GM19372 (cell line): ENCODE results near the gene IMPACT.

Experiments
- ATAC-seq: cut with Tn5 transposase; IDR thresholded peaks from one replicate; pipeline ENCODE4 v1.9.1; 2021; ENCODE audit warnings: mild to moderate bottlenecking, low read depth, moderate library complexity; ENCODE audit not compliant: unreplicated experiment

Gene IMPACT, protein sequence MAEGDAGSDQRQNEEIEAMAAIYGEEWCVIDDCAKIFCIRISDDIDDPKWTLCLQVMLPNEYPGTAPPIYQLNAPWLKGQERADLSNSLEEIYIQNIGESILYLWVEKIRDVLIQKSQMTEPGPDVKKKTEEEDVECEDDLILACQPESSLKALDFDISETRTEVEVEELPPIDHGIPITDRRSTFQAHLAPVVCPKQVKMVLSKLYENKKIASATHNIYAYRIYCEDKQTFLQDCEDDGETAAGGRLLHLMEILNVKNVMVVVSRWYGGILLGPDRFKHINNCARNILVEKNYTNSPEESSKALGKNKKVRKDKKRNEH

DNA sequence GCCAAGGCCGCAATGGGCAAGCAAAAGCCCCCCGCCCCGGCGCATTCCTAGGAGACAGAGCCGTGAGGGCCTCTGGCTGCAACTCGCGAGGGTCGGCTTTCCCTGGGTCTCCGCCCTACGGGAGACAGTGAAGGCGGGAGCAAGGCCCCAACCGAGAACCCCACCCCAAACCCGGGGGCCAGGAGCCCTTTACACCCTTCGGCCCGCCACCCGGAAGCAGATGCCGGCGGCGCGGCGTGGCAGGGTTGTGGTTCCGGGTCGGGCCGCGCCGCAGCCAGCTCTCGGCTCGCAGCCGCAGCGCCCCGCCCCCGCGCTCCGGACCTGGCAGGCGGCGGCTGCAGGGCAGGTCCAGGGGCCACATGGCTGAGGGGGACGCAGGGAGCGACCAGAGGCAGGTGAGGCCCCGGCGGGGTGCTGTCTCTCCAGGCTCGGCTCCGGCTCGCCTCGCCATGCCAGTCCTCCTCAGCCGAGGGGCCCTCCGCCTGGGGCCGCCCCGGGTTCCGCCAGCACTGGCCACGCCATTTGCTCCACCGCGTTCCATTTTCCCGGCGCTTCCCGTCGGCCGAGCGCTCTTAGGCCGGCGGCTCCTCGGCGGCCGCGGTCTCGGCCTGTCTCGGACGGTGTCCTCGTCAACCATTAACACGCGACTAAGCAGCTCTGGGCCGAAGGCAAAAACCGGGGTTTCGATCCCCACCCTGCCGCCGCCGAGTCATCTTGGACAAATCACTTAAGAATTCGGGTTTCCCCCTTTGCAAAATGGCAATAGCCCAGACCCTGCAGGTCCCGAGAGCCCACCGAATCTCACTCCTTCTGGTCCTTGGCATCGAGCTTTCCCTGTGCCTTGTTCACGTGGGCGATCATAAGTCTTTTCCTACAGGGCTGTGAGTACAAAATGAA, at the start of gene IMPACT:
Gene IMPACT (plus strand): TSS at position 273 of the 897 bp plus-strand sequence. CDS start 87 bp downstream, at position 360.
- ATAC-seq, result peak; percentile 96

DNA sequence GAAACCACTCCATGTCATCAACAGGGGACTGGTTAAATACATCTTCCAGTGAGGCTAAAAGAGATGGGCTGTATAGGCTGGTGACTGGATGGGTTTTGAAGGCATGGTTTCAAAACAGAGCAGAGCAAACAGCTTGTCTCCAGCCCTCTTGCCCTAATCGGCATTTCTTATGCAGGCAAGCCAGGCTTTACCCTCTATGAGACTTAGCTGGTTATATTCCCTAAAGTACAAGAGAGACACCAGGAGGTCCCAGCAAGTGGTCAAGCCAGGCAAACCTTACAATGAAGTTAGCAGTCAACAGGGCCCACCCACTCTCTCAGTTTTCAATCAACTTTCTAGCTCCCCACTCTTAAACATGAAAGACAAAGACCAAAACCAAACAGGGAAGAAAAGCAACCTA, 47.9 kb upstream of the IMPACT start:
- ATAC-seq, result no peak

DNA sequence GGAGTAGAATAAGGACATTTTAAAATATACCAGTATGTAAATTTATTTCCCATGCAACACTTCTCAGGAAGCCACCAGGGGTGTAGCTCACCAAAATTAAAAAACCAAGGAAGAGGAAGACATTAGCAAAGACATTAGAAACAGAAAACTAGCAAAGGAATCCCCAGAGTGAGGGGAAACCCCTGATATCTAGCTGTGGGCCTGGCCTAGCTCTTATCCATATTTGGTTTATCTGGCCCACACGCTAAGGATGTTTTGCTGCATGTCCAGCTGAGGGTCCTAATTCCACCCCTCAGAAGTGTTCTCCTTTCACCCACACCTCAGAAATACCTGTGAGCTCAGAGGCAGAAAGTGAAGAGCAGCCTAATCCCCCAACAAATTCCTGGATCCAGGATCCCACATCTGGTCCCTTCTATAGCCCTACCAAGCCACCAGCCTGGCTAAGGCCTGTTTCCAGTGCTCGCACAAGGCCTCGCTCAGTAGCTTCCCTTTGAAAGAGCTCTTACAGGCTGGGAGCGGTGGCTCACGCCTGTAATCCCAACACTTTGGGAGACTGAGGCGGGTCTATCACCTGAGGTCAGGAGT, 46.2 kb upstream of the IMPACT start:
- ATAC-seq, result no peak

DNA sequence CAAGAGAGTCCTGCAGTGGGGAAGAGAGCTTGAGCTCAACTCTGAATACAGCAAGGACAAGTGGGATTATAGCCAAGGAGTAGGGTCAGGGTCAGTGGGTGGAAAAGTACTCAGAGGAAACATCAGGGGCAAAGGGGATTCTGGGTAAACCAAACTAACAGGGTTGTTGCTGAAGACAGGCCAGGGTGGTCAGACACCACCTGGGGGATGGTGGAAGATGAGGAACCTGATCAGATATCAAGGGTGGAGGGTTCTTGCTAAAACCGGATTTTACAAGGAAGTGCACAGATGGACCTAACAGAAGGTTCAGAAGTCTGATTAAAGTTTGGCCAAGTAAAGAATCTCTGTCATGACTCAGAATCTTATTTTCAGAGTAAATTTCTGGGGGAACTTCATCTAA, 45.3 kb upstream of the IMPACT start:
- no peak for ATAC-seq

DNA sequence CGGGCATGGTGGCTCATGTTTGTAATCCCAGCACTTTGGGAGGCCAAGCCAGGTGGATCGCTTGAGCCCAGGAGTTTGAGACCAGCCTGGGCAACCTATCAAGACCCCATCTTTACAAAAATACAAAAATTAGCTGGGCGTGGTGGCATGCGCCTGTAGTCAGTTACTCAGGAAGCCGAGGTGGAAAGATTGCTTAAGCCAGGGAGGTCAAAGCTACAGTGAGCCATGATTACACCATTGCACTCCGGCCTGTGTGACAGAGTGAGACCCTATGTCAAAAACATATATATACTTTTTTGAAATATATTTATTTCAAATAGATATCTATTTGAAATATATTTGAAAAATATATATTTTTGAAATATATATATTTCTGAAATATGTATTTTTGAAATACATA, 39.8 kb upstream of the IMPACT start:
- ATAC-seq, result no peak

DNA sequence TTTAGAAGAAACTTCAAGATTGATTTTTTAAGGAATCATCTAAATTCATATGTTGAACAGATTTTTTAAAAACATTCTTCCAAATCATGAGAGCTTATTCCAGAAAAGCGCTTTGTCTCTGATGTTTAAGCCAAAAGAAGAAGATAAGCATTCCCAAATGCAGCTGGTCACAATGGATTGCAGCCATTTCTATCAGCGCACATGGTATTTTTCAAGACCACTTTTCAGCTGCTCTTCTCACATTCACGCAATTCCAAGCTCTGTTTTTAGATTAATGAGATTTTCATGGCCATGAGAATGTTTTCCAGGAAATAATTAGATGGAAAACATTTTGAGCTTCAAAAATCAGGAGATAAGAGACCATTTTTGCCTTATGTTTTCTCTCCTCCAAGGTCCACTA, 37.5 kb upstream of the IMPACT start:
- no peak for ATAC-seq

DNA sequence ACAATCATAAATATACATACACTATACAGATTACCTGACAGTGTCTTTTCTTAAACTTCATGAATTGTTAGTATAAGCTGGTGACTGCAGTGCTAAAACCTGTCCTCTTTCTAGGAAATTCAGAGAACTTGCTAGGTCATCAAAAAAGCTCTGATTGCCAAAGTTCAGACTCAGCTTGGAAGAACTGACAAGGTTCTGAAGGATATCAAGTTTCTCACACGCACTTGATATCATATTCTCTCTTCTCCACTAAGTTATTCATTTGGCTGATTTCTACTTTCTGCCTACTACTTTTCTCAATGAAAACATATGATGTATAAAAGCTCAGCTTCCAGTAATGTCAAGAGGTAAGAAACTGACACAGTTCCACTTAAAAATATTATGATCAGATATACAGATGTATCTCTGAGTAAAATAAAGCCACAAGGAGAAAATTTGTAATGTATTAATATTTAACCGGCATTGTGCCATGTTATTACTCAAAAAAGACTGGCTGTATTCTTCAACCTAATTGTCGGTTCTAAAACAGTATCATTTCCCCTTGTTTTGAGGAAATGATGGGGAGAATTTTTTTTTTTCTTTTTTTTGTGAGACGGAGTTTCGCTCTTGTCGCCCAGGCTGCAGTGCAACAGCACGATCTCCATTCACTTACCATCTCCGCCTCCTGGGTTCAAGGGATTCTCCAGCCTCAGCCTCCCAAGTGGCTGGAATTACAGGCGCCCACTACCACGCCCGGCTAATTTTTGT, 31.2 kb upstream of the IMPACT start:
- no peak for ATAC-seq

DNA sequence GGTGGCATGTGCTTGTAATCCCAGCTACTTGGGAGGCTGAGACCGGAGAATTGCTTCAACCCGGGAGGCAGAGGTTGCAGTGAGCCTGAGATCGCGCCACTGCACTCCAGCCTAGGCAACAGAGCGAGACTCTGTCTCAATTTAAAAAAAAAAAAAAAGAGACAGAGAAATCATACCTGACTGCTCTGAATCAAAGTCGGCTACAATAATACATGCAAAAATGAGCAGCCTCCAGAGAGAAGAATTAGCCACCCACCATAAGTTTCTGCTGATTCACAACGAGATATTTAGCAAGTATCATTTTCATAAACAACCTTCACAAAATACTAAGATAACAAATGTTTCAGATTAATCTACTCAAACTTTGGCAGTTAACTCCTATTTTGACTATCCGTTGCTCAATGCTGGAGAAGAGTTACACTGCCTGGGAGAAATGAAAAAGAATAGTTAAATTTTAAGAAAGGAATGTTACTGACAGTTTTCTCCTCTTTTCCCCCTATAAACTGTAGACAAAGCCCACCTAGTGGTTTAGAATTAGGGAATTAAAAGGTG, 30.3 kb upstream of the IMPACT start:
- no peak for ATAC-seq

DNA sequence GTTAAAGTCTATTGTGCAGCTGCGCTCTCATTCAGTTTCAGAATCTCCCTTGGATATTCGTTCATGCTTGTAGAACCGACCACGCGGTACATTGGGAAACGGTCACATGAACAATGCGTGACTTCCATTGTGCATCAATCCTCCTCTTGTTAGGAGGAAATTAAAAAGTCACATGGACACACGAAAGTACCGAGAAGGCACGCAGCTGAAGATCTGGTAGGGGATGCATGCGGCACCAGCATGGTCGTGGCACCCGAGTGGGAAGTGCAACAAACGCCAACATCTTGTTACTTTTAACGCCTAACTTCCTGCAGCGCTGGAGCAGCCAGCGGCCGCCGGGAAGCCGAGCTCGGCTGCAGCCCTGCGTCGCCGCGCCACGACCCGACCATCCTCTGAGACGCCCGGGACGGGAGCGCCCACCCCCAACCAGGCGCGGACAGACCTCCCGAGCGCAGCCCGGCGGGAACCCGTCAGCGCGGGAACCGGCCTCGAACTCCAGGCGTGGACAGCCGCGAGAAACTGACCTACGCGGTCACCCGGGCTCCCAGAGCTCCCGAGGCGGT, 29.3 kb upstream of the IMPACT start:
- no peak for ATAC-seq

DNA sequence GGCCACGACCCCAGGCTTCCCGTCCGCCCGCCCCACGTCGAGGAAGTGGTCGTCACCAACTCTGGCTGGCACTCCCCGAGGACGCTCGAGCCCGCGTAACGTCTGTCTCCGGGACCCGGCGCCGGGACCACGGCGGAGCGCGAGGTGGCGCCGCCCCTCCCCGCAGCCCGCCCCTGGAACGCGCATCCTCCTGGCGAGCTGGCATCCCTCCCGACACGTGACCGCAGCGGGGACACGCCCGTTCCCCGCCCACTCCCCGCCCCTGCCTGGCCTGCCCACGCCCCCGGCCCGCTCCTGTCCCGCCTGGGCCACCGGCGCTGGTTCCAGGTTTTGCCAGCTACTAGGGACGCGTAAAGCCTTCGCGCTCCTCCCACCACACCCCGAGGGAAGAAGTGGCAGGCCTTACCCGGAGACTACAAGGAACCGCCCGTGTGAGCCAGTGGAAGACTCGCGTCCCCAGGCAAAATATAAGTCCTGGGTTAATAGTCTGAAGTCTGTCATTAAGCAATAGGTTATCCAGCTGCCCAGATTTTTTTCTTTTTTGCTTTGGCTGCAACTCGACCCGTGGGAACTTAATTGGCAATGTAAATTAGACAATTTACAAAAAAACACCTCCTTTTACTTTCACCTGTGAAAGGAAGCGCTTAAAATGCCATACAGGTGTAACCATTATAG, 28.6 kb upstream of the IMPACT start, which contains the start of gene OSBPL1A:
Gene OSBPL1A (minus strand): TSS at position 131 of the 675 bp plus-strand sequence. CDS start 20,291 bp downstream, outside the sequence.
- no peak for ATAC-seq

DNA sequence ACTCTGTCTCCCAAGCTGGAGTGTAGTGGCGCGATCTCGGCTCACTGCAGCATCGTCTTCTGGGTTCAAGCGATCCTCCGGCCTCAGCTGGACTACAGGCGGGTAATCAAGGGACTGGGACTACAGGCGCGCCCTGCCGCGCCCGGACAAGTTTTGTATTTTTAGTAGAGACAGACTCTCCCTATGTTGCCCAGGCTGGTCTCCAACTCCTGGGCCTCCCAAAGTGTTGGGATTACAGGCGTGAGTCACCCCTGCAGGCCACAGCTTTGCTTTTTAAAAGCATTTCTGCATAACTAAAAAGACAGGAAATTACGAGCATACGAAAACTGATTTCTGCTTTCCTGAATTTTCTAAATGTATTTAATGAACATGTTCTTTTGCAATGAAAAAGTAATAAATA, 27.9 kb upstream of the IMPACT start:
- no peak for ATAC-seq

DNA sequence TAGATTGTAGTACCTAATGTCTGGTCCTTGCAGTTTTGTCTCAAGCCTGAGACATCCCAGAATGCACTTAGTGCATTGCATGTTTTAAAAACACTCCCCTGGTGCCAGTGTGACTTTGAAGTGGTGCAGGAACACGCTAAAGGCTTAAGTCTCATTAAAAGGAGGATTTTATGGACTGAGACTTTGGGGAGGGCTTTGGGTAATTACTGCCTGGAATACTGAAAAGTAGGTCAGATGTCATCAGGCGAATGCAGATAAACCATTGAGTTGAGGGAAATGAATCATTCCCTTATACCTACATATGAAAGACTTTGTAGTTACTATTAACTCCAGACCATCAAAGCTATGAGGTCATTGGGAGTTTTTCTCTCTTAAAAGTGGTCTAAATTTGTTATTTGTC, 25.9 kb upstream of the IMPACT start:
- no peak for ATAC-seq

DNA sequence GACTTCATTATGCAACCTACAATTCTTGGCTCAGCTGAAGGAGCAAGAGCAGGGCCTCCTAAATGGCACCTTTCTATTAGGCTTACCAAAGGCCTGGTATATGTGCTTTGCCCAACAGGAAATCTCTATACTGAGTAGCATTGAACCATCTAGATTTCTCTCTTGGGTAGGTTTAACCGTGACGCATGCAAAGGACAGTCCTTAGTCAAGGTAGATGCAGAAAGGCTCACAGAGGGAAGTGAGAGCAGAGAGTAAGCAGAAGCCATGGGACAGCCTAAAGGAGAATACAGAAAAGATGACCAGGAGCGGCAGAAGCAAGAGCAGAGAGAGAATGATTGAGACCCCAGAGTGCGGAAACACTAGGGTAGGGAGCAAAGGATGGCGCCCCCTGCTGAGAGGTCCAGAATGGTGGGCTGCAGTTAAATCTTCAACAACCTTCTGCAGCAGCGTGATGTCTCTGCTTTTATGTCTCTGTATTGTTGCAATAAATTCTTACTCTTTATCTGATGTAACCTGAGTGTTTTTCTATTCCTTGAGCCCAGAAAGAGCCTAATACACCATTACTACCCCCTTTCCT, 24.2 kb upstream of the IMPACT start:
- no peak for ATAC-seq

DNA sequence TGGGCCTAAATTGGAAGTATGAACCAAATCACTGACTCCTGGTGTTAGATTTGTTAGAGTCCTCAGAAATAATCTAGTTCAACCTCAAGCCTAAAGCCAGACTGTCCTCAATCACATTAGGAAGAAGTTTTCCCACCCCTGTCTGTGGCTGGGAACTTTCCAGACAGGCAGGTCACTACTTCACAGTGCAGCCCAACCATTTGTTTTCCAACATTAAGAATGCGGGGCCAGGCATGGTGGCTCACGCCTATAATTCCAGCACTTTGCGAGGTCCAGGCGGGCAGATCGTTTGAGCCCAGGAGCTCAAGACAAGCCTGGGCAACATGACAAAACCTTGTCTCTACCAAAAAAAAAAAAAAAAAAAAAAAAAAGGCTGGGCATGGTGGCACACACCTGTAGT, 23.4 kb upstream of the IMPACT start:
- ATAC-seq, result no peak

DNA sequence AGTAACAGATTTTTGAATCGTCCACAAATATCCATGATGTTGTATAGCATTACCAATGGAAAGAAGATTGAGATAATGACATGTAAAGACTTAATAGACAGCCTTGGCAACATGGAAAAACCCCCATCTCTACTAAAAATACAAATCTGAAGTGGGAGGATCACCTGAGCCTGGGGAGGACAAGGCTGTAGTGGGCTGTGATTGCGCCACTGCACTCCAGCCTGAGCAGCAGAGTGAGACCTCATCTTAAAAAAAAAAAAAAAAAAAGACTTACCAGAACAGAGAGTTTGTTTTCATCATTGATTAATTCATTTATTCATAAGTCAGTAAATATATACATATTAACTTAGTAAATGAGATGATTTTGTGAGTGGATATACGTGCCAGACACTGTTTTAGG, 21.9 kb upstream of the IMPACT start:
- no peak for ATAC-seq

DNA sequence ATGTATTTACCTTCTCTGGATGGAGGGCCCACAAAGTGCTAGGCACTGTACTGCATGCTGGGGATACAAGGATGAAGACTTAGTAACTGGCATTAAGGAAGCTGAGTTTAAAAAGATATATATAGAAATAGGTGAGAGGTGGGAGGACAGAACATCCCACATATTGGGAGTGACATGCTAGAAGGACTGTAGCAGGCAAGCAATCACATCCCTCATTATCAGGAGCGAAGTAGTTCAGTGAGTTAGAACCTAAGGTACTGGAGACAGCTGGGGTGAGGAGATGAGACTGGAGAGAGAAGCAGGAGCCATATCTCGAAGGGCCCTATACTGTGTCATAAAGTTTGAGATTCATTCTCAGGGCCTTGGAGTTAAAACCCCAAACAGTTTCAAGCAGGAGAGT, 18.0 kb upstream of the IMPACT start:
- ATAC-seq, result no peak

DNA sequence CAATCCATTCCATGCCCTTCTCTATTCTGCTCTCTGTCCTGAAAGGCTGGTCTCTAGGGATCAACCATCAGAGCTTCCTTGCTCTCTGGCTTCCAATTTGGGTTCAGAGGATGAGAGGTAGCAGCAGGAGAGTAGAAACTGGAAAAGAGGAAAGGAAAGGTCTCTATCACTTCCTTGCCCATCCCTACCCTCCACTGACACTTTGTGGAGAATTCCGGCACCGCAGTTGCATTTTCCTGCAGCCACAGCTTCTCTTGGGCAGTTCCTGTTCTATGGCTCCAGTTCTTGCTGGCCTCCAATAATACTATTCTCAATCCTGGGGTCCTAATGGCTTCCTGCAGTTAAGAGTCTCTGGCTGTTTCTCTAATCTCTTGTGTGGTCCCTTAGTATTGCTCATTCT, 13.3 kb upstream of the IMPACT start:
- ATAC-seq, result no peak

DNA sequence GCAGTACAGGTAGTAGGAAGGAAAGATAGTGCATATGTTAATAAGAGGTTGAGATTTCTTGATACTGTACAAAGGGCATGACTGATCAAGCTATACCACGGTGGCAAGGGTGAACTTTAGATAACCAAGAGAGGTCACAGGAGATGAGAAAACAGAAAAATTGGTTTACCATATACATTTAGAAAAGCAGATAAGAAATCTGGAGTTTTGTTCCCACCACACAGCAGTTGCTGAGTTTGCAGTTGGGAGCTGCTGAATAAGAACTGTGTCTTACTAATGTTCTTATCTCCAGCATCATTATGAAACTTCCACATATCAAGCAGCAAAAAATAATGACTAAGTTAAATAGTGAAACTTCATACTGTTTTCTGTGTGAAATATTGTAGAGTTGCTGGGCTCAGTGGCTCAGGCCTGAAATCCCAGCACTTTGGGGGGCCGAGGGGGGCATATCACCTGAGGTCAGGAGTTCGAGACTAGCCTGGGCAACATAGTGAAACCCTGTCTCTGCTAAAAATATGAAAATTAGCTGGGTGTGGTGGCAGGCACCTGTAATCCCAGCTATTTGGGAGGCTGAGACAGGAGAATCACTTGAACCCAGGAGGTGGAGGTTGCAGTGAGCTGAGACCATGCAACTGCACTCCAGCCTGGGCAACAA, 12.0 kb upstream of the IMPACT start:
- ATAC-seq, result no peak

DNA sequence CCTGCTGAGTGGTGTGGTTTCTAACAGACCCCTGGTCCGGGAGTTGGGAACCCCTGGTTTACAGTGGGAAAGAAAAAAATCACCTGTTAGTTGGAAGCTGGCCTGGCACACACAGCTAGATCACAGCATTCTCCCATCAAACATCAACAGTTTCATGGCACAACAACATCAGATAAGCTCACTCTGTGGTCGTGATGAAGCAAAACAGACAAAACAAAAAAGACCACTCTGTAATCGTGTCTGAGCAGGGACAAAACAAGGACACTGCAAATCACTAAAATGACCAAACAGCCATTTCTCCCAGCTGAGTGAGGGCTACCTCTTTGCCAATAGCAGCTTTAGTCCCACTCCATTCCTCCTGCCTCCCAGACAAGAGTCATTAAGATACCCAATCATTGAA, 9.0 kb upstream of the IMPACT start:
- ATAC-seq, result no peak
